Epithelial cell of proximal tubule (primary cell): ENCODE results near the gene NSRP1. TPM values are rescaled to one million over a fixed set of nuclear protein-coding genes. Genes with fewer than 3 reads are reported as not detected.

ENCODE experiments used
- DNase-seq: peaks from one replicate; pipeline ENCODE4 v3.0.0-alpha.2; 2011; ENCODE audit warnings: low read depth
- H3K4me3 ChIP-seq: 2 replicates; pipeline ENCODE4 v1.5.1; 2011; ENCODE audit warnings: low read depth, mild to moderate bottlenecking, low read length
- total RNA-seq: library from RNA; depleted of rRNA; stranded (reverse); fragments of >200 nt; gene quantifications from 2 replicates; pipeline ENCODE4 v1.2.3, GENCODE V29; 2015
- TF ChIP-seq, protein P1 (sequence below): conservative IDR thresholded peaks from 2 replicates; pipeline ENCODE4 v1.5.1; 2012; ENCODE audit warnings: low read depth, mild to moderate bottlenecking, low read length

Gene NSRP1
- total RNA-seq, 1 donor from 2014 or later = 7.0 TPM

DNA sequence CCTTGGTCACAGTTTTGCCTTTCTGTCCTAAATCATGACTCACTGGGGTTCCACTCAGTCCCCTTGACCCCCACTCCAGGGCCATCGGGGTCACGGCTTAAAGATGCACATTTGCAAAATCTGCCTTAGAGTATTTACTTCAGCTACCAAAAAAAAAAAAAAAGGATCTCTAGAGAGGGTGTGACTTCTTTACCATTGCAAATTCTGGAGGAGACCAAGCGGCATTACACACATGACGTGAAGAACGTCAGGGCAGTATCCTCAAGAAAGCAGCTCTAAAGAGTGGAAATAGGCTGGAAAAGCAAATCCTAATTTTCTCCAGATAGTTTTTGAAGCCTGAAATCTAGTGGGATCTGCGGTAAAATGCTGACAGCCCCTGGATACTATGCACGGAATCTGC, 93.3 kb downstream of the NSRP1 start:
- TF ChIP-seq, protein P1, sequence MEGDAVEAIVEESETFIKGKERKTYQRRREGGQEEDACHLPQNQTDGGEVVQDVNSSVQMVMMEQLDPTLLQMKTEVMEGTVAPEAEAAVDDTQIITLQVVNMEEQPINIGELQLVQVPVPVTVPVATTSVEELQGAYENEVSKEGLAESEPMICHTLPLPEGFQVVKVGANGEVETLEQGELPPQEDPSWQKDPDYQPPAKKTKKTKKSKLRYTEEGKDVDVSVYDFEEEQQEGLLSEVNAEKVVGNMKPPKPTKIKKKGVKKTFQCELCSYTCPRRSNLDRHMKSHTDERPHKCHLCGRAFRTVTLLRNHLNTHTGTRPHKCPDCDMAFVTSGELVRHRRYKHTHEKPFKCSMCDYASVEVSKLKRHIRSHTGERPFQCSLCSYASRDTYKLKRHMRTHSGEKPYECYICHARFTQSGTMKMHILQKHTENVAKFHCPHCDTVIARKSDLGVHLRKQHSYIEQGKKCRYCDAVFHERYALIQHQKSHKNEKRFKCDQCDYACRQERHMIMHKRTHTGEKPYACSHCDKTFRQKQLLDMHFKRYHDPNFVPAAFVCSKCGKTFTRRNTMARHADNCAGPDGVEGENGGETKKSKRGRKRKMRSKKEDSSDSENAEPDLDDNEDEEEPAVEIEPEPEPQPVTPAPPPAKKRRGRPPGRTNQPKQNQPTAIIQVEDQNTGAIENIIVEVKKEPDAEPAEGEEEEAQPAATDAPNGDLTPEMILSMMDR = no peak
- H3K4me3 ChIP-seq = no peak overlapping the region
- no peak for DNase-seq

- no peak overlapping the region for H3K4me3 ChIP-seq
- TF ChIP-seq, protein P1 = no peak
- no peak for DNase-seq
Measured at GRCh38 chr17:30210366-30210765, 93.8 kb downstream of the NSRP1 start.

- TF ChIP-seq, protein P1 = no peak
- DNase-seq = no peak
Measured at GRCh38 chr17:30210901-30211300, 94.3 kb downstream of the NSRP1 start.

GRCh38 chr17:30211371-30211770, 94.8 kb downstream of the NSRP1 start:
- TF ChIP-seq, protein P1 = no peak
- no peak overlapping the region for H3K4me3 ChIP-seq
- no peak for DNase-seq

More at GRCh38 chr17:30210901-30211300, 94.3 kb downstream of the NSRP1 start:
- no peak overlapping the region for H3K4me3 ChIP-seq

DNA sequence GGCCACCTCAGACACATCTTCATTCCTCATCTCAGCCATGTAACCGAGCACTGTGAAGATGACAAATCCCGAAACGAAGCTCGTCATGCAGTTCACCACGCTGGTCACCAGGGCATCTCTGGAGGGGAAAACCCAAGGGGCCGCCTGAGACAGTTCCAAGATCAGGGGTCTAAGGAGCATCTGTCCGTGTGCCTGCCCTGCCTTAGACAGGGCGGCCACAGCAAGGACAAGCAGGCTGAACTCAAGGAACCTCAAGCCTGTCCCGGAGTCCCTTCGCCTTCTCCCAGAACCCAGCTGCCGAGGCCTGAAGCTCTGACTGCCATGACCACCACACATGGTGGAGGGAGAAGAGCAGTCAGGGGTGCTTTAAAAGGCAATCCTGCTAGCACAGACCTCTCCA, 96.1 kb downstream of the NSRP1 start:
- TF ChIP-seq, protein P1 = no peak
- no peak for DNase-seq
- H3K4me3 ChIP-seq = no peak overlapping the region

DNA sequence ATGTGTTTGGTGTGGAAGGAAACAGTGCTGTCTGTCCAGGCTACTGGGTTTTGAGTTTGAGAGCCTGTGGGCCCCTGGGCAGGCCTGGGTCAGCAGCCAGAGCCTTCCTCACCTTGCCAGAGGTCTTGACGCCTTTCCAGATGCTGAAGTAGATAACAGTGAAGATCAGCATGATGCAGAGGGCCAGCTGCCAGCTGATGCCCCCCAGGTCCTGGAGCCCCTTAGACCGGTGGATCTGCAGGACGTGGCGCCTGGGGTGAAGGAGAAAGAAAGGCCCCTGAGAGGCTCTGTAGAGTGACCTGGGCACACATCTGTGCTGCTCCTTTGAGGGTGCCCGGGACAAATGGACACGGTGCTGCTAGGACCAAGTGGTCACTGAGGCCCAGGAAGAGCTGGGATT, 100.4 kb downstream of the NSRP1 start:
- TF ChIP-seq, protein P1 = no peak
- no peak for DNase-seq
- H3K4me3 ChIP-seq = no peak overlapping the region

DNA sequence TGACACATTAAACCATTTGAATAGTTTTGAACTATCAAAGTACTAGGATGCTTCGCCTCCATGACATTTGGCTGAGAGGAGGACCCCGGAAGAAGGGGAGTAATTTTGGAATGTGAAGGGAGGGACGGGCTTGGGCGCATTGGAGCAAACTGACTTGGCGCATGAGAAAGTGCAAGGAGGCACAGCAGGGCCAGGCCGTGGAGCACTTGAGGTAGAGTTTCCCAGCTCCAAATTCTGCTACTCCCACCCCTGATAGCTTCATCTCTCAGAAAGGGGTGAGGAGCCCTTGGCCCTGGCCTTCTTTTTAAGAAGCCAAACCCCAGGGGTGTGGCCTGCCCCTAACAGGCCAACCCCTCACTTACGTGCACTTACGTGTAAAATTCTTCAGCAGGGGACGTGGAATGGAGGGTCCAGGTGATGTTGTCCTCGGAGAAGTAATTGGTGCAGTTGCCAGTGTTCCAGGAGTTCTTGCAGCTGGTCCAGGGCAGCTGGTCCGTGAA, 101.2 kb downstream of the NSRP1 start:
- no peak overlapping the region for H3K4me3 ChIP-seq
- TF ChIP-seq, protein P1 = no peak
- DNase-seq = no peak
